Posterior vena cava (tissue), 2 donors: ENCODE results near the gene SRPK1. TPM values are rescaled to one million over a fixed set of nuclear protein-coding genes. Genes with fewer than 3 reads are reported as not detected.
"Not testable (repeated sequence)": the region's sequence is repeated elsewhere in the genome, so short reads cannot be mapped to it uniquely, and the experiment has no call there.

ENCODE experiments used
- DNase-seq: peaks from one replicate; pipeline ENCODE4 v3.0.0-alpha.2; 2020; ENCODE audit warnings: low spot score
- intact Hi-C, 2 donors: fragments of 100-400 bp; cut with DNase I; formaldehyde crosslinking; loops; one replicate each; pipeline versions ENCODE4 v1.14.1 to v1.14.2; 2022 to 2023
- total RNA-seq, 2 donors: library from RNA; stranded (reverse); fragmentation: NEBNext Ultra II Directional; extraction: Animal tissue kit (Norgen Biotek cat#: 25700); gene quantifications; one replicate each; pipeline ENCODE4 v1.2.1, GENCODE V29; 2021
- donor health status: DM: yes; HTN: yes; CAD: no.
- donor health status: DM: yes; HTN: yes; CAD: no.

Gene SRPK1
- total RNA-seq, 2 donors from 2014 or later: 29.0 to 30.7 TPM

GRCh38 chr6:35936681-35937359, 15.9 kb upstream of the SRPK1 start:
- DNase-seq: no peak

GRCh38 chr6:35935469-35935868, 14.6 kb upstream of the SRPK1 start:
- intact Hi-C loops: no loop called here
- DNase-seq: no peak

More at GRCh38 chr6:35936681-35937359, 15.9 kb upstream of the SRPK1 start:
- intact Hi-C loops: no loop called here

GRCh38 chr6:35933844-35934243, 12.9 kb upstream of the SRPK1 start:
- intact Hi-C loops: no loop called here
- DNase-seq: no peak

- DNase-seq, intact Hi-C loops: not testable (repeated sequence)
These were observed 11.0 kb upstream of the SRPK1 start for GRCh38 chr6:35931873-35932272.

- intact Hi-C loops: no loop called here
- DNase-seq: no peak
These were observed 10.2 kb upstream of the SRPK1 start for GRCh38 chr6:35931120-35931561.

GRCh38 chr6:35929601-35930000, 8.7 kb upstream of the SRPK1 start:
- intact Hi-C loops: no loop called here
- DNase-seq: no peak

- DNase-seq: no peak
- intact Hi-C loops: no loop called here
These were observed 5.8 kb upstream of the SRPK1 start for GRCh38 chr6:35926509-35927215.

- no peak for DNase-seq
- intact Hi-C loops: no loop called here
These were observed 5.1 kb upstream of the SRPK1 start for GRCh38 chr6:35925961-35926360.

- intact Hi-C loops: no loop called here
- no peak for DNase-seq
These were observed 3.2 kb upstream of the SRPK1 start for GRCh38 chr6:35924146-35924545.

GRCh38 chr6:35922139-35922554, 1.2 kb upstream of the SRPK1 start:
- intact Hi-C loops: no loop called here
- DNase-seq: no peak

- intact Hi-C loops: no loop called here
- DNase-seq: no peak
These were observed 809 bp downstream of the SRPK1 start for GRCh38 chr6:35919827-35920751.

- no peak for DNase-seq
- intact Hi-C loops: no loop called here
These were observed 1.6 kb downstream of the SRPK1 start for GRCh38 chr6:35919085-35919826.

- DNase-seq, intact Hi-C loops: not testable (repeated sequence)
These were observed 4.0 kb downstream of the SRPK1 start for GRCh38 chr6:35916893-35917292.

- intact Hi-C loops: no loop called here
- DNase-seq: no peak
These were observed 4.8 kb downstream of the SRPK1 start for GRCh38 chr6:35916056-35916455.

GRCh38 chr6:35914536-35914935, 6.4 kb downstream of the SRPK1 start:
- DNase-seq: no peak
- intact Hi-C loops: no loop called here

GRCh38 chr6:35911871-35912653, 8.8 kb downstream of the SRPK1 start:
- intact Hi-C loops: no loop called here
- no peak for DNase-seq

- DNase-seq, intact Hi-C loops: not testable (repeated sequence)
These were observed 11.3 kb downstream of the SRPK1 start for GRCh38 chr6:35909571-35909970.

GRCh38 chr6:35908753-35909401, 12.0 kb downstream of the SRPK1 start:
- DNase-seq, intact Hi-C loops: not testable (repeated sequence)
